Measurements from ENCODE around the gene CZIB. TPM values are rescaled to one million over a fixed set of nuclear protein-coding genes. Genes with fewer than 3 reads are reported as not detected.

The CZIB gene
- total and polyA plus RNA-seq, 2 of the 13 experiments (the other 11 are each of a cell fraction or from before 2014, with no cell fraction given): 49.2 to 67.0 TPM

- TF ChIP-seq ZBTB10 (CRISPR knock-in tag; IDR thresholded peaks at IDR 0.05; ENCODE audit: borderline replicate concordance) (no peak), MBD4 (IDR thresholded peaks at IDR 0.05; ENCODE audit: borderline replicate concordance, low read length) (no peak), RBM39 (IDR thresholded peaks at IDR 0.05; ENCODE audit: low read depth, low read length, poor library complexity, severe bottlenecking) (no peak), NPAS2 (CRISPR knock-in tag; IDR thresholded peaks at IDR 0.05; ENCODE audit: borderline replicate concordance) (no peak), ZNF432 (CRISPR knock-in tag; IDR thresholded peaks at IDR 0.05; ENCODE audit: borderline replicate concordance) (no peak), HNRNPLL (IDR thresholded peaks at IDR 0.05; ENCODE audit: low read depth, low read length, poor library complexity, severe bottlenecking) (peak; percentile 70), RBFOX2 (IDR thresholded peaks at IDR 0.05; ENCODE audit: low read depth, low read length) (peak; percentile 93), ZKSCAN1 (IDR thresholded peaks at IDR 0.05; ENCODE audit: low read length) (no peak), ZHX2 (IDR thresholded peaks at IDR 0.05; ENCODE audit: low read depth) (peak; percentile 99), ZHX2 (CRISPR knock-in tag; IDR thresholded peaks at IDR 0.05; ENCODE audit: borderline replicate concordance) (no peak), PCBP2 (optimal IDR thresholded peaks at IDR 0.05; ENCODE audit: low read depth, low read length, poor library complexity, severe bottlenecking) (no peak), GTF3A (CRISPR knock-in tag; conservative IDR thresholded peaks at IDR 0.05) (peak; percentile 64; the same call in 1 of the 2 replicates), ZSCAN21 (CRISPR knock-in tag; IDR thresholded peaks at IDR 0.05; ENCODE audit: borderline replicate concordance) (peak; percentile 21; the same call in 1 of the 2 replicates), MTA3 (CRISPR knock-in tag; IDR thresholded peaks at IDR 0.05) (no peak)
- TF ChIP-seq, protein P1, sequence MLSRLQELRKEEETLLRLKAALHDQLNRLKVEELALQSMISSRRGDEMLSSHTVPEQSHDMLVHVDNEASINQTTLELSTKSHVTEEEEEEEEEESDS (CRISPR knock-in tag; IDR thresholded peaks at IDR 0.05; ENCODE audit: borderline replicate concordance): no peak
These were observed 18.0 kb upstream of the CZIB start, which contains the start of gene MAGOH (continued) for GRCh38 chr1:53238197-53239155.

Measured in HepG2 (cell line).